Prostate gland (tissue), 2 donors: ENCODE measurements around the gene TRAF3. TPM values are rescaled to one million over a fixed set of nuclear protein-coding genes. Genes with fewer than 3 reads are reported as not detected.

Experiments used
- DNase-seq: peaks from one replicate; pipeline ENCODE4 v3.0.0-alpha.2; 2019; ENCODE audit warnings: low spot score
- H3K27ac ChIP-seq, 2 donors: fragments of 200-600 bp; sonication (generic); 2 replicates each; pipeline ENCODE4 v1.5.1; 2017 to 2019
- H3K27me3 ChIP-seq: fragments of 200-600 bp; sonication (generic); replicated peaks from 2 replicates; pipeline ENCODE4 v1.5.1; 2019; ENCODE audit not compliant: insufficient read depth
- H3K36me3 ChIP-seq, 2 donors: fragments of 200-600 bp; sonication (generic); 1 replicate in 1 of 2; 2 replicates in 1 of 2; pipeline versions ENCODE4 v1.5.1 to v1.8.1; 2017 to 2019
- H3K4me1 ChIP-seq: fragments of 200-600 bp; sonication (generic); replicated peaks from 2 replicates; pipeline ENCODE4 v1.5.1; 2019
- H3K4me3 ChIP-seq, 2 donors: fragments of 200-600 bp; sonication (generic); 2 replicates each; pipeline ENCODE4 v1.5.1; 2017 to 2019
- H3K9me3 ChIP-seq: fragments of 200-600 bp; sonication (generic); 2 replicates; pipeline ENCODE4 v1.5.1; 2017
- POLR2A ChIP-seq: fragments of 450-650 bp; IDR thresholded peaks from one replicate; pipeline ENCODE4 v1.6.1; 2016; ENCODE audit warnings: antibody characterized with exemption, mild to moderate bottlenecking
- POLR2AphosphoS5 ChIP-seq: sonication (generic); formaldehyde crosslinking; IDR thresholded peaks from one replicate; pipeline ENCODE4 v1.6.1; 2017; ENCODE audit warnings: antibody characterized with exemption
- WGBS: methylation state at CpG from one replicate; pipeline ENCODE4 v1.1.5; 2018; 5-methylcytosine and 5-hydroxymethylcytosine counted together
- intact Hi-C: fragments of 100-400 bp; cut with DNase I; formaldehyde crosslinking; loops from one replicate; pipeline ENCODE4 v1.14.2; 2022
- total RNA-seq, 2 donors: library from RNA; depleted of rRNA; stranded (reverse); fragments of >200 nt; gene quantifications; one replicate each; pipeline ENCODE4 v1.1.0, GENCODE V29; 2016
- TF ChIP-seq, protein P1 (sequence below), 4 experiments: fragments of 200-600 bp in 2 of 4; fragments of 450-650 bp in 2 of 4; sonication (generic) in 2 of 4; IDR thresholded peaks; 1 replicate in 3 of 4; 2 replicates in 1 of 4; pipeline ENCODE4 v1.5.1; 2016 to 2019; ENCODE audit warnings: antibody characterized with exemption in 4 of 4, mild to moderate bottlenecking in 2 of 4, moderate library complexity in 2 of 4

The TRAF3 gene
- total RNA-seq, 2 donors from 2014 or later, result 8.3 to 22.0 TPM

DNA sequence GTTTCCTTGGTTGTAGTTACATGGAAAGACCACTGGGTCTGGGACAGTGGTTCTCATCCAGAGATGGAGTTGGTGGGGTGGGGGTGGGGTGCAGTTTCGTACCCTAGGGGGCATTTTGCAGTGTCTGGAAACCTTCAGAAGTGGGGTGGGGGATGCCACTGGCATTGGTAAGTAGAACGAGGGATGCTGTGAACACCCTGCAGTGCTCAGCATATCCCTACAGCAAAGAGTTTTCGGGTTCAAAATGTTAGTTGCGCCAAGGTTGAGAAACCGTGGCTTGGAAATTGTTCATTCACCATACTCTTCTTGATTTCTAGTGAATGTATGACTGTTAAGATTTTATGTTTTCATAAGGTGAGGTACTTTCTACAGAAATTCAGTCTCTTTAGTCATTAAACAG, 28.7 kb downstream of the TRAF3 start:
- no peak for DNase-seq
- Histone ChIP-seq H3K4me3 (no peak overlapping the region), H3K4me1 (no peaks in the 10 kb centered on the region), H3K9me3 (no peaks in the 10 kb centered on the region), H3K36me3 (no peaks in the 10 kb centered on the region), H3K27ac (no peak overlapping the region), H3K27me3 (no peaks in the 10 kb centered on the region)
- WGBS, result 97% methylated on average over 5 of the region's 5 CpGs
- intact Hi-C loops, result no loop called here
- no peak for TF ChIP-seq POLR2AphosphoS5
- TF ChIP-seq, protein P1, sequence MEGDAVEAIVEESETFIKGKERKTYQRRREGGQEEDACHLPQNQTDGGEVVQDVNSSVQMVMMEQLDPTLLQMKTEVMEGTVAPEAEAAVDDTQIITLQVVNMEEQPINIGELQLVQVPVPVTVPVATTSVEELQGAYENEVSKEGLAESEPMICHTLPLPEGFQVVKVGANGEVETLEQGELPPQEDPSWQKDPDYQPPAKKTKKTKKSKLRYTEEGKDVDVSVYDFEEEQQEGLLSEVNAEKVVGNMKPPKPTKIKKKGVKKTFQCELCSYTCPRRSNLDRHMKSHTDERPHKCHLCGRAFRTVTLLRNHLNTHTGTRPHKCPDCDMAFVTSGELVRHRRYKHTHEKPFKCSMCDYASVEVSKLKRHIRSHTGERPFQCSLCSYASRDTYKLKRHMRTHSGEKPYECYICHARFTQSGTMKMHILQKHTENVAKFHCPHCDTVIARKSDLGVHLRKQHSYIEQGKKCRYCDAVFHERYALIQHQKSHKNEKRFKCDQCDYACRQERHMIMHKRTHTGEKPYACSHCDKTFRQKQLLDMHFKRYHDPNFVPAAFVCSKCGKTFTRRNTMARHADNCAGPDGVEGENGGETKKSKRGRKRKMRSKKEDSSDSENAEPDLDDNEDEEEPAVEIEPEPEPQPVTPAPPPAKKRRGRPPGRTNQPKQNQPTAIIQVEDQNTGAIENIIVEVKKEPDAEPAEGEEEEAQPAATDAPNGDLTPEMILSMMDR (IDR thresholded peaks at IDR 0.05), result no peak
- TF ChIP-seq POLR2A, result no peak

DNA sequence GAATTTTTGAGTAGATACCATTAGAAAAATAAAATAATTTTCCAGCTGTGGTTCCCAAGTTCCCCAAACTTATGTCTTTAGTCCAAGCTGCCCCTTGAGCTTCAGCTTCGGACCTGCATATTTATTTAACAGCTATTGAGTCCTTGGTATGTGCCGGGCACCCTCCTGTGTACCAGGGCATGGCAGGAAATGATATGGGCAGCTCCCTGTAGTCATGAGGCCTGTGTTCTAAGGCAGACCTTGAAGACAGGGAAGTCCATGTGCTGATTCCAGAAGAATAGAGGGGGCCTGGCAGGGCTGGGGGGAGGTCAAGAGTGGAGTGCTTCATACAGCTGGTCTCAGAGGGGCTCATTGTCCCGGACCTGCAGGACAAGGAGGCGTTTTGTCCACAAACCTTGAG, 29.2 kb downstream of the TRAF3 start:
- TF ChIP-seq POLR2AphosphoS5, result no peak
- Histone ChIP-seq H3K4me1 (no peaks in the 10 kb centered on the region), H3K36me3 (no peaks in the 10 kb centered on the region), H3K27ac (no peak overlapping the region), H3K9me3 (no peaks in the 10 kb centered on the region), H3K27me3 (no peaks in the 10 kb centered on the region), H3K4me3 (no peak overlapping the region)
- intact Hi-C loops, result no loop called here
- WGBS, result 90% methylated on average over 4 of the region's 4 CpGs
- no peak for DNase-seq

DNA sequence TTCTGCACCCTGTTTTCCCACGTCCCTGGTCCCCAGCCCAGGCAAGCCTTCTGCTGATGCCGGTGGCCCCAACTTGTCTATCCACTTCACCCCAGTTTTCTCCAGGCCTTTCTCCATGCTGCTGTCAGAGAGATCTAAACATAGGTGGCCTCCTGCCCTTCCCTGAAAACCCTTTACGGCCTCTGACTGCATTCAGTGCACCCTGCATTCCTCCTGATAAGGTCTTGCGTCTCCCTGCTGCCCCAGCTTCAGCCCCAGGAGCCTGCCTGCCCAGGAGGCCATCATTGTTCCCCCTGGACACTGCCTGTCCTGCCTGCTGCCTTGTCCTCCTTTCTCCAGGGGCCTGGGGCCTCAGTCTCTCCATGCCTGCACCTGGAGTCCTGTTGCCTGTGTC, 29.8 kb downstream of the TRAF3 start:
- Histone ChIP-seq H3K27me3 (no peaks in the 10 kb centered on the region), H3K9me3 (no peaks in the 10 kb centered on the region), H3K27ac (no peak overlapping the region), H3K4me3 (no peak overlapping the region), H3K4me1 (no peaks in the 10 kb centered on the region), H3K36me3 (no peaks in the 10 kb centered on the region)
- DNase-seq, result no peak
- intact Hi-C loops, result no loop called here
- WGBS, result 91% methylated on average over 4 of the region's 4 CpGs
- TF ChIP-seq, protein P1 (IDR thresholded peaks at IDR 0.05), result no peak
- TF ChIP-seq POLR2A, result no peak
- TF ChIP-seq POLR2AphosphoS5, result no peak

DNA sequence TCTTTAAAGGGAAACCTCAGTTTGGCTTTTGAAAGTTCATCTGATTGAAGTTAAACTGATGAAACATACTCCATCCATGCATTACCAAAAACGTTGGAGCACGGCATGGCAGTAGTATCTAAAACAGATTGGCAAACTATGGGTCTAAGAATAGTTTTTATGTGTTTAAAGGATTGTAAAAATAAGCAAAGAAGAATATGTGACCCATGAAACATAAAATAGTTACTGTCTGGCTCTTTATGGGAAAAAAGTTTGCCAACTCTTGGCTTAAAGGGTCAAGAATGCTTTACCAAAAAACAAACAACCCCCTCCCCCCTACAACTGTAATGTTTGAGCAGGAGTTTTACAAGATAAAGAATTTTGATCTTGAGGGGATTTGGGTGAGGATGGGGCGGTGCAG, 32.6 kb downstream of the TRAF3 start:
- no peaks in the 10 kb centered on the region for H3K4me1 ChIP-seq
- H3K36me3 ChIP-seq, result no peaks in the 10 kb centered on the region
- TF ChIP-seq POLR2A (no peak), POLR2AphosphoS5 (no peak)
- TF ChIP-seq, protein P1 (IDR thresholded peaks at IDR 0.05), result no peak
- WGBS, result 28% methylated on average over 3 of the region's 3 CpGs
- no peak overlapping the region for H3K4me3 ChIP-seq
- intact Hi-C loops, result no loop called here
- no peaks in the 10 kb centered on the region for H3K9me3 ChIP-seq
- DNase-seq, result no peak
- no peak overlapping the region for H3K27ac ChIP-seq
- no peaks in the 10 kb centered on the region for H3K27me3 ChIP-seq

DNA sequence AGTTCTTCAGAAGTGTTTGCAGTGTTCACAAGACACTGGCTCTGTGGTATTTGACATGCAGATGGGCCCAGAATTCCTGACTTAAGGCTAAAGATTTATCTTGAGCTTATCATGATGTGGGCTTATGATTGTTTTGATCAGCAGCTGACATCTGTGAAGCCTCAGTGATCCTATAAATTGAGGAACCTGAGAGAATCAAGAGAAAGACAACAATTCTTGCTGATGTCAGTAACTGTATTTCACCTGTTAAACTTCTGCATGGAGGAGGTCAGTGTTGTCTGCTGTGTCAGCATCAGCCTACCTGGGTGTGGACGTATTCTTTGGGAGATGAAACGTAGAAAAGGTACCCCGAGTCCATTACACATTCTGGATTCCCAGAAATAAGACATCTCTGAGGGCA, 33.3 kb downstream of the TRAF3 start:
- no peaks in the 10 kb centered on the region for H3K9me3 ChIP-seq
- TF ChIP-seq POLR2A (no peak), POLR2AphosphoS5 (no peak)
- TF ChIP-seq, protein P1 (IDR thresholded peaks at IDR 0.05), result no peak
- H3K27me3 ChIP-seq, result no peaks in the 10 kb centered on the region
- DNase-seq, result no peak
- intact Hi-C loops, result no loop called here
- WGBS, result 86% methylated on average over 3 of the region's 3 CpGs
- H3K27ac ChIP-seq, result no peak overlapping the region
- no peaks in the 10 kb centered on the region for H3K36me3 ChIP-seq
- no peaks in the 10 kb centered on the region for H3K4me1 ChIP-seq
- H3K4me3 ChIP-seq, result no peak overlapping the region
